Type B pancreatic cell (in vitro differentiated cells): ENCODE measurements around the gene MOGAT1. TPM values are rescaled to one million over a fixed set of nuclear protein-coding genes. Genes with fewer than 3 reads are reported as not detected.

Experiments
- DNase-seq: peaks from one replicate; pipeline ENCODE4 v3.0.0; 2021; ENCODE audit warnings: mixed read lengths; ENCODE audit not compliant: unreplicated experiment; ENCODE audit errors: extremely low spot score
- H3K27ac Mint-ChIP-seq: 2 replicates; pipeline ENCODE4 v1.8.0; 2021; ENCODE audit warnings: mild to moderate bottlenecking, mixed read lengths
- H3K27me3 Mint-ChIP-seq: 2 replicates; pipeline ENCODE4 v1.8.0; 2021; ENCODE audit warnings: mixed read lengths
- H3K36me3 Mint-ChIP-seq: 2 replicates; pipeline ENCODE4 v1.8.0; 2021; ENCODE audit warnings: mixed read lengths
- H3K4me1 Mint-ChIP-seq: one replicate; pipeline ENCODE4 v1.8.0; 2021; ENCODE audit warnings: mixed read lengths; ENCODE audit not compliant: unreplicated experiment
- H3K4me3 Mint-ChIP-seq: 2 replicates; pipeline ENCODE4 v1.8.0; 2021; ENCODE audit warnings: mild to moderate bottlenecking, mixed read lengths
- H3K9me3 Mint-ChIP-seq: 2 replicates; pipeline ENCODE4 v1.8.0; 2021; ENCODE audit warnings: mixed read lengths
- total RNA-seq: library from RNA; stranded (reverse); gene quantifications from 2 replicates; pipeline ENCODE4 v1.2.1, GENCODE V29; 2021; ENCODE audit warnings: low replicate concordance
- TF ChIP-seq, protein P1 (sequence below): fragments of 200-600 bp; sonication (generic); conservative IDR thresholded peaks from 2 replicates; pipeline ENCODE4 v1.5.0; 2021; ENCODE audit warnings: antibody characterized with exemption, mild to moderate bottlenecking

MOGAT1 gene
- total RNA-seq, 1 donor from 2014 or later: not detected

DNA sequence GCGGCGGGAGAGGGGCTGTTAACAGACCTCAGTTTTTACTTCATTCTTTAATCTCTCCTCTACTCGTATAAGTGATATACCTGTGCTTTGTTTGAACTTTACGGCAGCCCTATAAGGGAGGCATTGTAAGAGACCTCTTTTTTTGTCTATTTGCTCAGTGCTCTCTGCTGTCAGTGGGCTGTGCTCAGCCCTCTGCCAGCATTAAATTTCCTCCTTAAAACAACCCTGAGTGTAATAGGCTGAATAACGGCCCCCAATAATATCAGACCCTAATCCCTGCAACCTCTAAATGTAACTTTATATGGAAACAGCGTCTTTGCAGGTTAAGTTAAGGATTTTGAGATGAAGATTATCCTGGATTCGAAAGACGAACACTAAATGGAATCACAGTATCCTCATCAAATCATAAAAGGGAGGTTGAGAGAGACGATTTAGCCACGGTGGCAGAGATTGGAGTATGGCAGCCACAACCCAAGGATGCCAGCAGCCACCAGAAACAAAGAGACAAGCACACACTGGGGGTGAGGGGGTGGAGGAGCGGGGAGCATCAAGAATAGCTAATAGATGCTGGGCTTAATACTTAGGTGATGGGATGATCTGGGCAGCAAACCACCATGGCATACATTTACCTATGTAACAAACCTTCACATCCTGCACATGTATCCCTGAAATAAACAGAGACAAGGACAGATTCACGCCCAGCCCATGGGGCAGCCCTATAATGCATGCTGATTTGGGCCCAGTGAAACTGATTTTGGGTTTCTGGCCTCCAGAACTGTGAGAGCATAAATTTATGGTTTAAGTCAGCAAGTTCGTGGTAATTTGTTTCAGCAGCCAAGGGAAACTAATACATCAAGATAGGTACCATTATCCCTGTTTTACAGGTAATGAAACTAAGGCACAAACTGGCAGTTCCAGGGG, 14.7 kb upstream of the MOGAT1 start:
- TF ChIP-seq, protein P1, sequence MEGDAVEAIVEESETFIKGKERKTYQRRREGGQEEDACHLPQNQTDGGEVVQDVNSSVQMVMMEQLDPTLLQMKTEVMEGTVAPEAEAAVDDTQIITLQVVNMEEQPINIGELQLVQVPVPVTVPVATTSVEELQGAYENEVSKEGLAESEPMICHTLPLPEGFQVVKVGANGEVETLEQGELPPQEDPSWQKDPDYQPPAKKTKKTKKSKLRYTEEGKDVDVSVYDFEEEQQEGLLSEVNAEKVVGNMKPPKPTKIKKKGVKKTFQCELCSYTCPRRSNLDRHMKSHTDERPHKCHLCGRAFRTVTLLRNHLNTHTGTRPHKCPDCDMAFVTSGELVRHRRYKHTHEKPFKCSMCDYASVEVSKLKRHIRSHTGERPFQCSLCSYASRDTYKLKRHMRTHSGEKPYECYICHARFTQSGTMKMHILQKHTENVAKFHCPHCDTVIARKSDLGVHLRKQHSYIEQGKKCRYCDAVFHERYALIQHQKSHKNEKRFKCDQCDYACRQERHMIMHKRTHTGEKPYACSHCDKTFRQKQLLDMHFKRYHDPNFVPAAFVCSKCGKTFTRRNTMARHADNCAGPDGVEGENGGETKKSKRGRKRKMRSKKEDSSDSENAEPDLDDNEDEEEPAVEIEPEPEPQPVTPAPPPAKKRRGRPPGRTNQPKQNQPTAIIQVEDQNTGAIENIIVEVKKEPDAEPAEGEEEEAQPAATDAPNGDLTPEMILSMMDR: no peak
- DNase-seq: no peak
- peak overlapping the region; percentile 97 for H3K4me3 Mint-ChIP-seq

GRCh38 chr2:222663479-222663878, 8.0 kb upstream of the MOGAT1 start:
- Mint-ChIP-seq H3K27ac (no peak overlapping the region), H3K27me3 (peaks cover 11% of the 10 kb centered on the region), H3K9me3 (no peaks in the 10 kb centered on the region), H3K4me1 (no peaks in the 10 kb centered on the region), H3K4me3 (no peak overlapping the region), H3K36me3 (no peaks in the 10 kb centered on the region)
- TF ChIP-seq, protein P1: no peak
- DNase-seq: no peak

More for the DNA sequence above, 14.7 kb upstream of the MOGAT1 start:
- H3K9me3 Mint-ChIP-seq: no peaks in the 10 kb centered on the region
- no peaks in the 10 kb centered on the region for H3K27me3 Mint-ChIP-seq
- peaks cover 27% of the 10 kb centered on the region for H3K4me1 Mint-ChIP-seq
- H3K27ac Mint-ChIP-seq: peak overlapping the region; percentile 100
- H3K36me3 Mint-ChIP-seq: peaks cover 4% of the 10 kb centered on the region

DNA sequence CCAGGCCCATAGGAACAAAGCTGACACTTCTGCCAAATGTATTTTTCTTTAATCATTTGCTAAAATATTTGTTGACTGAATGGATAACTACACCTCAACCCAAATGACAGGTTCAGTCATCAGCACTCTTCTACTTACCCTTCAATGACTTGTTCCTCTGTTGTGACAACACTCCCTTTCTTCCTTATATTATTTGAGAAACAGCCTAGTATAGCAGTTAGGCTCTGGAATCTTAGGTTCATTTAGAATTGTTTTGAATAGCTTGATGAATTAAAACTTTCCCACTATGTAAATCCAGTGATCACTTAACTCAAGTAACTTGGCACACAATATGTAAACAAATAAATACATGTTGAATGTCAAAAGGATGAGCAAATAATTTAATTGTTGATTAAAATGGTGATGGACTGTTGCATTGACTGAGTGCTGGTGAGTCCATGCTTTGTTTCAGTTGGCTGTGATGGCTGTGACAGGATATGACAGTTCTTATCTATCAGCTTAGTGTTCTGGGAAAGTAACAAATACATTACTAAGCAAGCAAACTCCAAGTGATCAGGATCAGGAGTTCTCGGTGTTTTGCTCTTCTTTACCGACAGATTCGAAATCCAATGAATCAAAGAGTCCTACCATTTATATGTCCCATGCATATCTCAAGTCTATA, 2.8 kb upstream of the MOGAT1 start:
- Mint-ChIP-seq H3K36me3 (no peaks in the 10 kb centered on the region), H3K4me1 (no peaks in the 10 kb centered on the region), H3K4me3 (no peak overlapping the region), H3K27ac (no peak overlapping the region), H3K9me3 (no peaks in the 10 kb centered on the region), H3K27me3 (peaks cover 51% of the 10 kb centered on the region)
- TF ChIP-seq, protein P1: no peak
- no peak for DNase-seq

GRCh38 chr2:222669353-222669752, 2.1 kb upstream of the MOGAT1 start:
- no peaks in the 10 kb centered on the region for H3K4me1 Mint-ChIP-seq
- H3K27me3 Mint-ChIP-seq: peaks cover 55% of the 10 kb centered on the region
- no peak overlapping the region for H3K27ac Mint-ChIP-seq
- H3K9me3 Mint-ChIP-seq: no peaks in the 10 kb centered on the region
- no peak overlapping the region for H3K4me3 Mint-ChIP-seq
- no peak for DNase-seq
- TF ChIP-seq, protein P1: no peak
- H3K36me3 Mint-ChIP-seq: no peaks in the 10 kb centered on the region

- TF ChIP-seq, protein P1: no peak
- Mint-ChIP-seq H3K4me3 (peak overlapping the region; percentile 73), H3K9me3 (no peaks in the 10 kb centered on the region), H3K4me1 (no peaks in the 10 kb centered on the region), H3K27me3 (peaks cover 59% of the 10 kb centered on the region), H3K27ac (peak overlapping the region; percentile 4), H3K36me3 (no peaks in the 10 kb centered on the region)
- no peak for DNase-seq
These were observed 1.0 kb upstream of the MOGAT1 start for GRCh38 chr2:222670191-222671038.
